Measurements from ENCODE around the gene HPSE2.
"Not testable (repeated sequence)": the region's sequence is repeated elsewhere in the genome, so short reads cannot be mapped to it uniquely, and the experiment has no call there.

Gene HPSE2

DNA sequence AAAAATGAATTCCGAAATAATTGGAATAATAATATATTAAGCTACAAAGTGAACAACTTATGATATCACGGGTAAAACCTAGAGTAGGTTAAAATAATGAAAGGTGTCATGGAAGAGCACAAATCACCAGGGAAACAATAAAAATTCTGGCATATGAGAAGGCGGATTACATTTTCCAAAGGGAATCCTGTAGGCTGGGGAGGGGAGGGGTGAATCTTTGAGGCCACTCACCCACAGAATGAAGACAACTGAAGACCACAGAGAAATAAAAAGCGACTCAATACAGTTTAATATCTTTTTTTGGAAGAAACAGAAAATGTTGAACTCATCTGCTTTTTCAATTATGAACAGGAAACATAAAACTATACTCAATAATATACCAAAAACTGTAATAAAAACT lies 659.6 kb downstream of the HPSE2 start:
- Histone ChIP-seq H3K27me3 (ENCODE audit: control insufficient read depth in 1 of 2, insufficient read depth in 2 of 2, low read length in 2 of 2) (no peaks in the 10 kb centered on the region), H3K9me3 (ENCODE audit: low read length) (no peaks in the 10 kb centered on the region), H3K36me3 (ENCODE audit: insufficient read depth, low read length) (no peaks in the 10 kb centered on the region), H3K27ac (ENCODE audit: low read depth, low read length) (no peak overlapping the region), H3K4me1 (ENCODE audit: insufficient read depth, low read length) (peaks cover 4% of the 10 kb centered on the region), H3K4me3 (ENCODE audit: low read depth in 1 of 2, low read length in 2 of 2) (no peak overlapping the region), H3K9ac (ENCODE audit: low read length) (no peak overlapping the region)

- no peaks in the 10 kb centered on the region for H3K36me3 ChIP-seq (ENCODE audit: insufficient read depth, low read length)
- H3K4me1 ChIP-seq (ENCODE audit: insufficient read depth, low read length): peaks cover 23% of the 10 kb centered on the region
- no peaks in the 10 kb centered on the region for H3K27me3 ChIP-seq (ENCODE audit: control insufficient read depth in 1 of 2, insufficient read depth in 2 of 2, low read length in 2 of 2)
Measured at GRCh38 chr10:98572594-98572993, 663.1 kb downstream of the HPSE2 start.

DNA sequence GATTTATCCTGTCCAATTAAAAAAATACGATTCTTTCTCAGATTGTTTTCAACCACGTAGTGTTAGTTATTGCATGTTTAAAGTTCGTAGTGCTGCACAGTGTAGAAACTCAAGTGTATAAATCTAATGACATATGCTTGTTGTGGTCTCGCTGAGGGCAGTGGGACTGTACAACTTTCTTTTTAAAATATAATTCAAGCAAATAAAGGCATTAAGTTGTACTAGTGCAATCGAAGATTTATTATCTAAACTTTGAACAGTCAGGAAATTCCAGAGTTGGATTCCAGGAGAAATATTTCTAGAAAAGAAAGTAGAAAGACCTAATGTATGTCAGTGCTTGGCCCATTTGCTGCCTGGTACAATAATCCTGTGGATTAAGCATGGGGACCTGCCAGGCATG lies 664.8 kb downstream of the HPSE2 start:
- Histone ChIP-seq H3K27me3 (ENCODE audit: control insufficient read depth in 1 of 2, insufficient read depth in 2 of 2, low read length in 2 of 2) (no peaks in the 10 kb centered on the region), H3K4me3 (ENCODE audit: low read depth in 1 of 2, low read length in 2 of 2) (no peak overlapping the region), H3K9me3 (ENCODE audit: low read length) (no peaks in the 10 kb centered on the region), H3K4me1 (ENCODE audit: insufficient read depth, low read length) (peaks cover 25% of the 10 kb centered on the region), H3K36me3 (ENCODE audit: insufficient read depth, low read length) (no peaks in the 10 kb centered on the region), H3K27ac (ENCODE audit: low read depth, low read length) (no peak overlapping the region), H3K9ac (ENCODE audit: low read length) (no peak overlapping the region)

More at GRCh38 chr10:98572594-98572993, 663.1 kb downstream of the HPSE2 start:
- Histone ChIP-seq H3K9ac (ENCODE audit: low read length) (no peak overlapping the region), H3K9me3 (ENCODE audit: low read length) (no peaks in the 10 kb centered on the region), H3K27ac (ENCODE audit: low read depth, low read length) (no peak overlapping the region), H3K4me3 (ENCODE audit: low read depth in 1 of 2, low read length in 2 of 2) (no peak overlapping the region)

- Histone ChIP-seq H3K36me3 (ENCODE audit: insufficient read depth, low read length) (no peaks in the 10 kb centered on the region), H3K27me3 (ENCODE audit: control insufficient read depth in 1 of 2, insufficient read depth in 2 of 2, low read length in 2 of 2) (no peaks in the 10 kb centered on the region), H3K4me1 (ENCODE audit: insufficient read depth, low read length) (peaks cover 25% of the 10 kb centered on the region), H3K27ac (ENCODE audit: low read depth, low read length) (peak overlapping the region; percentile 58), H3K4me3 (ENCODE audit: low read depth in 1 of 2, low read length in 2 of 2) (no peak overlapping the region), H3K9me3 (ENCODE audit: low read length) (no peaks in the 10 kb centered on the region), H3K9ac (ENCODE audit: low read length) (no peak overlapping the region)
Measured at GRCh38 chr10:98569853-98570252, 665.8 kb downstream of the HPSE2 start.

GRCh38 chr10:98568551-98568950 lies 667.1 kb downstream of the HPSE2 start:
- Histone ChIP-seq H3K9me3 (ENCODE audit: low read length) (no peaks in the 10 kb centered on the region), H3K27ac (ENCODE audit: low read depth, low read length) (no peak overlapping the region), H3K4me3 (ENCODE audit: low read depth in 1 of 2, low read length in 2 of 2) (no peak overlapping the region), H3K36me3 (ENCODE audit: insufficient read depth, low read length) (no peaks in the 10 kb centered on the region), H3K4me1 (ENCODE audit: insufficient read depth, low read length) (peaks cover 25% of the 10 kb centered on the region), H3K9ac (ENCODE audit: low read length) (no peak overlapping the region), H3K27me3 (ENCODE audit: control insufficient read depth in 1 of 2, insufficient read depth in 2 of 2, low read length in 2 of 2) (no peaks in the 10 kb centered on the region)

GRCh38 chr10:98567391-98568133 lies 668.1 kb downstream of the HPSE2 start:
- no peaks in the 10 kb centered on the region for H3K36me3 ChIP-seq (ENCODE audit: insufficient read depth, low read length)
- H3K4me1 ChIP-seq (ENCODE audit: insufficient read depth, low read length): peaks cover 25% of the 10 kb centered on the region
- H3K9me3 ChIP-seq (ENCODE audit: low read length): no peaks in the 10 kb centered on the region
- no peak overlapping the region for H3K27ac ChIP-seq (ENCODE audit: low read depth, low read length)
- H3K27me3 ChIP-seq (ENCODE audit: control insufficient read depth in 1 of 2, insufficient read depth in 2 of 2, low read length in 2 of 2): no peaks in the 10 kb centered on the region
- H3K4me3 ChIP-seq (ENCODE audit: low read depth in 1 of 2, low read length in 2 of 2): no peak overlapping the region
- no peak overlapping the region for H3K9ac ChIP-seq (ENCODE audit: low read length)

GRCh38 chr10:98563811-98564210 lies 671.8 kb downstream of the HPSE2 start:
- Histone ChIP-seq H3K27ac (ENCODE audit: low read depth, low read length) (no peak overlapping the region), H3K27me3 (ENCODE audit: control insufficient read depth in 1 of 2, insufficient read depth in 2 of 2, low read length in 2 of 2) (no peaks in the 10 kb centered on the region), H3K9ac (ENCODE audit: low read length) (no peak overlapping the region), H3K9me3 (ENCODE audit: low read length) (no peaks in the 10 kb centered on the region), H3K4me1 (ENCODE audit: insufficient read depth, low read length) (peaks cover 7% of the 10 kb centered on the region), H3K36me3 (ENCODE audit: insufficient read depth, low read length) (no peaks in the 10 kb centered on the region), H3K4me3 (ENCODE audit: low read depth in 1 of 2, low read length in 2 of 2) (peak overlapping the region in 1 of 2 donors; percentile 8)

- no peaks in the 10 kb centered on the region for H3K27me3 ChIP-seq (ENCODE audit: control insufficient read depth in 1 of 2, insufficient read depth in 2 of 2, low read length in 2 of 2)
- no peak overlapping the region for H3K27ac ChIP-seq (ENCODE audit: low read depth, low read length)
- H3K36me3 ChIP-seq (ENCODE audit: insufficient read depth, low read length): no peaks in the 10 kb centered on the region
- H3K4me3 ChIP-seq (ENCODE audit: low read depth in 1 of 2, low read length in 2 of 2): no peak overlapping the region
- H3K4me1 ChIP-seq (ENCODE audit: insufficient read depth, low read length): no peaks in the 10 kb centered on the region
- no peaks in the 10 kb centered on the region for H3K9me3 ChIP-seq (ENCODE audit: low read length)
- H3K9ac ChIP-seq (ENCODE audit: low read length): no peak overlapping the region
Measured at GRCh38 chr10:98560565-98560964, 675.1 kb downstream of the HPSE2 start.

GRCh38 chr10:98556061-98556460 lies 679.6 kb downstream of the HPSE2 start:
- Histone ChIP-seq H3K9ac (ENCODE audit: low read length) (no peak overlapping the region), H3K36me3 (ENCODE audit: insufficient read depth, low read length) (no peaks in the 10 kb centered on the region), H3K27ac (ENCODE audit: low read depth, low read length) (no peak overlapping the region), H3K9me3 (ENCODE audit: low read length) (no peaks in the 10 kb centered on the region), H3K4me1 (ENCODE audit: insufficient read depth, low read length) (no peaks in the 10 kb centered on the region), H3K27me3 (ENCODE audit: control insufficient read depth in 1 of 2, insufficient read depth in 2 of 2, low read length in 2 of 2) (no peaks in the 10 kb centered on the region), H3K4me3 (ENCODE audit: low read depth in 1 of 2, low read length in 2 of 2) (no peak overlapping the region)

GRCh38 chr10:98555021-98555619 lies 680.5 kb downstream of the HPSE2 start:
- no peaks in the 10 kb centered on the region for H3K9me3 ChIP-seq (ENCODE audit: low read length)
- H3K4me1 ChIP-seq (ENCODE audit: insufficient read depth, low read length): no peaks in the 10 kb centered on the region

GRCh38 chr10:98541561-98541960 lies 694.1 kb downstream of the HPSE2 start:
- H3K27me3 ChIP-seq (ENCODE audit: control insufficient read depth in 1 of 2, insufficient read depth in 2 of 2, low read length in 2 of 2); H3K4me3 ChIP-seq (ENCODE audit: low read depth in 1 of 2, low read length in 2 of 2); H3K9ac ChIP-seq (ENCODE audit: low read length); H3K9me3 ChIP-seq (ENCODE audit: low read length); H3K36me3 ChIP-seq (ENCODE audit: insufficient read depth, low read length); H3K27ac ChIP-seq (ENCODE audit: low read depth, low read length); H3K4me1 ChIP-seq (ENCODE audit: insufficient read depth, low read length): not testable (repeated sequence)

More at GRCh38 chr10:98555021-98555619, 680.5 kb downstream of the HPSE2 start:
- H3K27ac ChIP-seq (ENCODE audit: low read depth, low read length): no peak overlapping the region
- no peak overlapping the region for H3K4me3 ChIP-seq (ENCODE audit: low read depth in 1 of 2, low read length in 2 of 2)
- no peak overlapping the region for H3K9ac ChIP-seq (ENCODE audit: low read length)
- H3K27me3 ChIP-seq (ENCODE audit: control insufficient read depth in 1 of 2, insufficient read depth in 2 of 2, low read length in 2 of 2): no peaks in the 10 kb centered on the region
- H3K36me3 ChIP-seq (ENCODE audit: insufficient read depth, low read length): no peaks in the 10 kb centered on the region

DNA sequence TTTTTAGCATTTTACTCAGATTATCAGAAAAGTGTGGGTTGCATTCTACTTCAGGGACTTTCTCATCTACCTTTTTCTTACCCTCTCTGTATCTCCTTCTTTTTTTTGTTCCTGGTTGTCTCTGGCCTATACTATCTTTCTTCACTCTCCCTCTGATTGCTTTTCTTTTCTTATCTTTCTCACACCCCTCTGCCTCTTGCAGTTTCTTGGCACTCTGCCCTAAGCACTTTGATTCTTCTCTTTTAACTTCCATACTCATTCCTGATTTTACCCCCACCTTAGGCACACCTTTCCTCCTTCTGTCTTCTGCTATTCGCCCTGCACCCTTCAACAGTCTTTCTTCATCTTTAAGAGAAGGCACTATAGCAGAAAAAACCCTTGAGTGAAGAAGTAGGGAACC lies 696.1 kb downstream of the HPSE2 start:
- Histone ChIP-seq H3K9me3 (ENCODE audit: low read length) (no peaks in the 10 kb centered on the region), H3K27me3 (ENCODE audit: control insufficient read depth in 1 of 2, insufficient read depth in 2 of 2, low read length in 2 of 2) (no peaks in the 10 kb centered on the region), H3K36me3 (ENCODE audit: insufficient read depth, low read length) (no peaks in the 10 kb centered on the region), H3K4me3 (ENCODE audit: low read depth in 1 of 2, low read length in 2 of 2) (no peak overlapping the region), H3K4me1 (ENCODE audit: insufficient read depth, low read length) (peaks cover 6% of the 10 kb centered on the region), H3K9ac (ENCODE audit: low read length) (no peak overlapping the region), H3K27ac (ENCODE audit: low read depth, low read length) (no peak overlapping the region)

Data from muscle layer of colon (tissue), 2 donors.